ENCODE measurements around the gene SLC12A1. TPM values are rescaled to one million over a fixed set of nuclear protein-coding genes. Genes with fewer than 3 reads are reported as not detected.
A peak's percentile ranks its signal among the peaks of the same experiment; 100 is the strongest.

SLC12A1 gene
- total RNA-seq, result not detected

- DNase-seq (ENCODE audit: low spot score) (no peak), ATAC-seq (no peak)
These were observed at the start of gene SLC12A1 for GRCh38 chr15:48205981-48206380. Gene SLC12A1 (plus strand): TSS chr15:48206302. CDS start chr15:48207720, 1,418 bp downstream.

DNA sequence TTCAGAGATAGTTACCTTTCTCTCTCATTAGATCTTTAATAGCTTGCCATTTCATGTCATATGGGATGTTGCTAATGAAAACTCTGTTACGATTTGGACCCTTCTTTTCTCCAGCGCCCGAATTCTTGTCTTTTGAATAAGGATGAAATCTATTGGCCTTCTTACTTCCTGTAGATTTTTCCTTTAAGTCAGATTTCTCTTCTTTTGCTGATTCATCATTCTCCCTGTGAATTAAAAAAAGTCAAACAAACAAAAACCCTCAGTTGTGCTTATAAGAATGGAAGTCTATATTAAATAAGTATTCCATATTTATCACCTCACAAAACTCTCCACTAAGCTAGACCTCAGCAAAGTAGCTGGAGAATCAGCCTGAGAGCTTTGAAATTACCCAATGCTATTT is 37.5 kb upstream of the SLC12A1 start:
- DNase-seq (ENCODE audit: low spot score) (no peak), ATAC-seq (no peak)

- ATAC-seq, result no peak
- DNase-seq (ENCODE audit: low spot score), result no peak
These were observed 35.1 kb upstream of the SLC12A1 start for GRCh38 chr15:48170981-48171380.

DNA sequence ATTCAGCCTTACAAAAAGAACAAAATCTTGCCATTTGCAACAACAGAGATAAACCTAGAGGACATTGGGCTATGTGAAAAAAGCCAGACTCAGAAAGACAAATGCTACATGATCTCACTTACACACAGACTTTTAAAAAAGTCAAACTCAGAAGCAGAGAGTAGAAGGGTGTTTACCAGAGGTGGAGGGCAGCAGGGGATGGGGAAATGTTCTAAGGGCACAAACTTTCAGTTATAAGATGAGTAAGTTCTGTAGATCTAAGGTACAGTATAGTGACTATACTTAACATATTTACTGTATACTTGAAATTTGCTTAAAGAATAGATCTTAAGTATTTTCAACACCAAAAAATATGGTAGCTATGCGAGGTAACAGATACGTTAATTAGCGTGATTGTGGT is 31.0 kb upstream of the SLC12A1 start:
- no peak for ATAC-seq
- DNase-seq (ENCODE audit: low spot score), result no peak

- no peak for ATAC-seq
- no peak for DNase-seq (ENCODE audit: low spot score)
These were observed 30.0 kb upstream of the SLC12A1 start for GRCh38 chr15:48176112-48176511.

- ATAC-seq (no peak), DNase-seq (ENCODE audit: low spot score) (no peak)
These were observed 29.1 kb upstream of the SLC12A1 start for GRCh38 chr15:48176957-48177356.

GRCh38 chr15:48177383-48177765 is 28.7 kb upstream of the SLC12A1 start:
- DNase-seq (ENCODE audit: low spot score), result no peak
- ATAC-seq, result no peak

- DNase-seq (ENCODE audit: low spot score) (no peak), ATAC-seq (peak; percentile 26)
These were observed 28.1 kb upstream of the SLC12A1 start, which contains the start of gene MYEF2 for GRCh38 chr15:48177766-48178647. Gene MYEF2 (minus strand): TSS chr15:48178295. CDS start chr15:48178237, 58 bp downstream.

DNA sequence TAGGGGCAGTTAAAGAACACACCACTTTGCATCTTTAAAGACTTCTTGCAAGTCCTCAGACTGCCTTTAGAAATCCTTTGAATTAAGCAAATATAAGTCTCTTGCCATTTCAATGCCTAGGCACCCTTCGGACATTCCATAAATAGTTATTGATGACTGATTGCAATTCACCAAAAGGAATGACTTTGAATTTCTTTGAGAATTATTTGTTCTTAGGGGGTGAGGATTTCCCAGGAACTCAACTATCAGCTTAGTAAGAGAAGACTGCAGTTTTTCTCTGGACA is 27.5 kb upstream of the SLC12A1 start:
- no peak for DNase-seq (ENCODE audit: low spot score)
- no peak for ATAC-seq

DNA sequence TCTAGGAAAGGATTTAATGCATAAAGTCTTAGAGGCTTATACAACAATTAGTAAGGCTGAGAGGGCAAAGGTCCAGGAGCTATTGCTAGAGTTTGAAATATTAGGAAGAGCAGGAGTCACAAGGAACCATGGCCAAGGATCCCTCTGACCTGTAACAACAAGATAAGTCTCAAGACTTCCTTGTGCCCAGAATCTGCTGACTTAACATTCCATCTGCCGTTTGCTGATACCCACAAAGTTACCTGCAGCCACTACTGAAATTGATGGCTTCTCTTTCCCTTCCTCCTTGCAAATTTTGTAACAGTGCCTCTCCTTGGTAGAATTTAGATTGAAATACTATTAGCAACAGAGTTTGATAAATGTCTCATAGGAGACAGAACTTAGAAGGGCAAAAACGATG is 23.4 kb upstream of the SLC12A1 start:
- no peak for ATAC-seq
- no peak for DNase-seq (ENCODE audit: low spot score)

- no peak for DNase-seq (ENCODE audit: low spot score)
- no peak for ATAC-seq
These were observed 20.6 kb upstream of the SLC12A1 start for GRCh38 chr15:48185529-48185928.

DNA sequence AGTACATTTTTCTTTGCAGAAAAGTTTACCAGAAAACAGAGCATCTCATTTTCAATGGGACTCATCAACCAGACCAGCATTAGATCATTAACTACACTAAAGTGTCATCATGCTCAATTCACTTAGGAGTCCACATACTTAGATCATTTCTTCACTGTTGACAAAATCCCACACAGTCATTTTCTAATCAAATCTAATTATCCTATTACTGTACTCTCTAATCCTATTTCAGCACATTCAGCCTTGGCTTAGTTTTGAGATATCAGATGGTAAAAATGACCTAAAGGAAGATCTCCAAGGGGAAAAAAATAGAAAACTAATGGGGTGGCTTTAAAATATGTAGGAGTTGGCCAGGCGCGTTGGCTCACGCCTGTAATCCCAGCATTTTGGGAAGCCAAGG is 19.8 kb upstream of the SLC12A1 start:
- ATAC-seq (no peak), DNase-seq (ENCODE audit: low spot score) (no peak)

DNA sequence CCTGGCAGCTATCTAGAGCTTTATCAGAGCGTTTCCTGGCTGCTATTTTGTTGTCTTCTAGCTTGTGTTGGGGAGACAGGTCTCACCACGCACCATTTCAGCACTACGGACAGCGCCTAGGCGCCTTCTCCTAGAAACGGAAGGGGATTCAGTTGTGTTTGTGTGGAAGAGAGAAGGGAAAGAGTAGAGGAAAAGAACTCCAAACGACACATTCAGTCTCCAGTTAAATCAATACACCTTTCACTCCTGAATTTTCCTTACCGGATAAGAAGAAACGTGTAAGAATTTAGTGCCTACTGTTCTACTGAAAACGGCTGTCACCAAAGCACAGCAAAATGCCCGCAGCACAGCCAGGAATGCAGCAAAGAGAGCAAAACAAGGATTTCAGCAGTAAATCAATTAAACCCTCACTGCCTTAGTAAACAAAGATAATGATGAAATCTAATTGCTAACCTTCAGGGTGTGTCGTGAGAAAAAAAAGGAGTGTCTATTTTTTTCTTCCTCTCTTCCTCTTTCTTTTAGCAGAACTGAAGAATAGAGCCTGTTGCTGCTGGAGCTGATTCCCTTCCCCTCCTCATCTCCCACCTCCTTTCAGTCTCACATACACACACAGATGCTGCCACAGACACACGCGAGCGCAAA is 15.0 kb upstream of the SLC12A1 start:
- peak; percentile 56 for ATAC-seq
- DNase-seq (ENCODE audit: low spot score), result no peak

GRCh38 chr15:48191574-48192225 is 14.4 kb upstream of the SLC12A1 start, which contains the start of gene CTXN2:
Gene CTXN2 (plus strand): TSS chr15:48191665. CDS start chr15:48201301, 9,636 bp downstream.
- no peak for ATAC-seq
- no peak for DNase-seq (ENCODE audit: low spot score)

DNA sequence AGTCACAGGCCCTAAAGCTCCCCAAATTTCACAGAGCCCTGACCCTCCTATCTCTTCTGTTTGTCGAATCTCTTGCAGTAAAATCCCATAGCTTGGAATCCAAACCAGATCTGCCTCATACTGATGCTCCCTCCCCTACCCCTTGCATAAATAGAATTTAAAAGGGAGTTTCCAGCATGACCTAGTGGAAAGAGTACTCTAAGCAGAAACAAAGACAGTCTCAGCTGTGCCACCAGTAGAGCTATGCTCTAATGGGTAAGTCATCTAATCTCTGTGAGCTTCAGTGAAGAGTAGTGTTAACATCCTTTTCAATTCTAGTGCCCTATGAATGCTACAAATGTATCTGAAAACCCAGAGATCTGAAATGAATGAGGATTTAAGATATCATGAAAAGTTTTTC is 4.0 kb upstream of the SLC12A1 start:
- no peak for DNase-seq (ENCODE audit: low spot score)
- no peak for ATAC-seq

DNA sequence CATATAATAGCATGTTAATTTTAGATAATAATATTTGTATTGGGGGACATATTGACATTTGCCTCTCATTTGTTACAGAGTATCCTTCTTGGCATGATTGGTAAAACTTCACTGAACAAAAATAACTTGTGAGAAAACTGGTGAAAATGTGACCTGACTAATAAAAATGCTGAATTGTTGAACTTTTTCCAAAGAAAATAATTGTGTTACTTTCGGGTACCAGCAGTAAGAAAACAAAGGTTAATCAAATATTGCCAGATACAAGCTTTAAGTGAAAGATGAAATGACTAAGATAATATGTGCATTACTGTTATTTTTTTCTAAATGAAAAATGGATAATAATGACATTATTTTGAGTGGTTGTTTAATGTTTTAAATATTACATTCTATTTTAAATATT is 15.2 kb downstream of the SLC12A1 start:
- no peak for DNase-seq (ENCODE audit: low spot score)
- no peak for ATAC-seq

DNA sequence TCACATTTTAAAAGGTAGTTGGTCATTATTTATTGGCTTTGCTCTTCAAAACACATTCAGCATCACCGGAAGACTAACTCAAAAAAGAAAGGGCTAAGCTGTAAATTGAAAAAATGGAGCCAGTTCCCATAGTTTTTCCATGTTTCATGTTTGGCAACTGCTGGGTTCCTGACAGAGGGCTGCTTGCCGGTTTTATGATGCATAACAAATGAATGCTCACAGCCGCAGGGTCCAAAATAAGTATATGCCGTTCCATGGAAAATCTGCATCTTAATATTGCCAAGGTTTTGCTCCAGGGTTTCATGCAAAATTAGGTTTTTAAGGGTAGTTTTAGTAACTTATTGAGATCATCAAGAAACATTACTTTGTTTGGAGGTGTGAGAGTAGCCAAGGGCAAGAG is 15.8 kb downstream of the SLC12A1 start:
- ATAC-seq, result no peak

GRCh38 chr15:48222627-48223026 is 16.5 kb downstream of the SLC12A1 start:
- no peak for ATAC-seq

More for the DNA sequence above, 15.8 kb downstream of the SLC12A1 start:
- DNase-seq (ENCODE audit: low spot score), result no peak

DNA sequence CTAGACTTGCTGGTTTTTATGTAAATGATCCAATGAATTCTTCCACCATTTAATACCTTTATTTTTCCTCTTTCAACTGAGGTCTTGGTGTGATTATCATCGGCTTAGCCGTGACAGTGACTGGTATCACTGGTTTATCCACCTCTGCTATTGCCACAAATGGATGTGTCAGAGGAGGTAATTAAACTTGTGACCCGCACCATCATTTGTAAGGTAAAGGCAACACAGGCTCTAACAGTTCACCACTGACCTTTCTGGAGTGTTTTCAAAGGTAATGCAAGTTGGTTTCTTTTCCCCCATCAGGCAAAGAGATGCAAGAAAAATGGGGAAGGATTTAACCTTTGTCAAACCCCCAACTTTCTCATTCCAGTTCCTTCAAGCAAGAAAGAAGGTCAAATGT is 19.7 kb downstream of the SLC12A1 start:
- ATAC-seq (no peak), DNase-seq (ENCODE audit: low spot score) (no peak)

More at GRCh38 chr15:48222627-48223026, 16.5 kb downstream of the SLC12A1 start:
- no peak for DNase-seq (ENCODE audit: low spot score)

- ATAC-seq (no peak), DNase-seq (ENCODE audit: low spot score) (no peak)
These were observed 24.4 kb downstream of the SLC12A1 start for GRCh38 chr15:48230498-48230897.

DNA sequence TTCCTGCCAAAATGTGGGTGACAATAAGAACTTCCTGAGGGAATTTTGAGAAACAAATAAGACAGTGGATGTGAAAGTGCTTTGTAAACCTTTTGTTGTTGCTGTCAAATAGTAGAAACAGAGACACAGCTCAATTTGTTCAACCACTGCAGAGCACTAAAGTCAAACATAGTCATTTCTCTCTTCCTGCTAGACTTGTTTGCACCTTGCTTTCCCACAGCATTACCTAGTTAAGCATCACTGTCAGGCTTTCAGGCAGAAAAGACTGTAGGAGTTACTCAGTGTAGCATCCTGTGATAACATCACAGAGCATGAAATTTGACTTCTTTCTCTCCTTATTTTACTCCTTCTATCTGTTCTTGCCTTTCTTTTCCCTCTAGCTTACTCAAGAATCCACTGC is 27.1 kb downstream of the SLC12A1 start:
- DNase-seq (ENCODE audit: low spot score) (no peak), ATAC-seq (no peak)

- DNase-seq (ENCODE audit: low spot score) (no peak), ATAC-seq (no peak)
These were observed 33.2 kb downstream of the SLC12A1 start for GRCh38 chr15:48239334-48239733.

Data from left lobe of liver (tissue), 2 donors.